ENCODE data around the gene LRRC4C. TPM values are rescaled to one million over a fixed set of nuclear protein-coding genes. Genes with fewer than 3 reads are reported as not detected.

Gene LRRC4C
- total RNA-seq, 1 experiment from 2014 or later: 0.13 TPM

DNA sequence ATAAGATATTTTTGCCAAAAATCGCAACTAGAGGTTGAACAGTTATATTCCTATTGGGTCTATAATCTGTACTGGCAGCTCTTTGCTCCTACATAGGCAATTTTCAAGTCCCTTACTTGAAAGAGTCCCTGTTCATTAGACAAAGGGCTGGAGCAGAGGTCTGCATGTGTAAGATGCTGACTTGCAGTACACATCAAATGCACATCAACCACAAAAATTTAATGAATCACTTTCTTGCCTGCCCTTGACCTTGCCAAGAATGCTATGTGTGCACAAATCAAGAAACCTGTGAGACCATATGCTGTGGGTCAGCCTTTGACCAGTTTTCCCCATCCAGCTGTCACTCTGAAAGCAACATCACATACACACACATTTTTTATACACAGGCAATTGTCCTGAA lies 661.5 kb downstream of the LRRC4C start:
- Histone ChIP-seq H4K5ac (ENCODE audit: insufficient read length, low read depth, low read length) (no peak overlapping the region), H2AK5ac (ENCODE audit: insufficient read length, low read length) (no peak overlapping the region), H2BK15ac (ENCODE audit: low read depth, low read length) (no peak overlapping the region), H3K9me3 (ENCODE audit: control insufficient read depth, low read depth, low read length) (no peaks in the 10 kb centered on the region), H3K4me1 (ENCODE audit: insufficient read depth, low read length) (no peaks in the 10 kb centered on the region), H3K18ac (ENCODE audit: insufficient read length, low read depth, low read length) (no peak overlapping the region), H2BK20ac (ENCODE audit: low read depth, low read length, poor library complexity, severe bottlenecking) (no peak overlapping the region), H4K8ac (replicated peaks; ENCODE audit: insufficient read length, low read depth, low read length) (no peak overlapping the region), H2AFZ (ENCODE audit: low read length) (no peak overlapping the region), H2BK5ac (ENCODE audit: insufficient read length, low read length) (no peak overlapping the region), H4K20me1 (ENCODE audit: control insufficient read depth, insufficient read depth, insufficient read length) (no peaks in the 10 kb centered on the region), H4K91ac (ENCODE audit: insufficient read length, low read depth, low read length) (no peak overlapping the region), H2BK120ac (ENCODE audit: low read depth, low read length, poor library complexity, severe bottlenecking) (no peak overlapping the region), H3K27me3 (ENCODE audit: insufficient read depth, low read length) (no peaks in the 10 kb centered on the region), H3K56ac (ENCODE audit: insufficient read length, low read depth, low read length) (no peak overlapping the region), H3K4me2 (ENCODE audit: insufficient read depth, insufficient read length, low read length) (no peak overlapping the region), H3K4ac (ENCODE audit: low read depth, low read length) (no peak overlapping the region), H3K79me1 (ENCODE audit: insufficient read depth, low read depth, low read length, poor library complexity, severe bottlenecking) (no peaks in the 10 kb centered on the region), H3K23ac (ENCODE audit: insufficient read length, low read depth, low read length) (no peak overlapping the region), H3K23me2 (ENCODE audit: insufficient read length, low read depth, low read length, poor library complexity, severe bottlenecking) (no peaks in the 10 kb centered on the region), H3K27ac (ENCODE audit: insufficient read length, low read depth, low read length) (no peak overlapping the region), H2BK12ac (ENCODE audit: insufficient read length, low read depth, low read length) (no peak overlapping the region), H3K79me2 (ENCODE audit: insufficient read depth, low read length) (no peaks in the 10 kb centered on the region), H3T11ph (ENCODE audit: low read length) (no peak overlapping the region), H3K14ac (ENCODE audit: insufficient read depth, low read length) (no peak overlapping the region), H3K9ac (ENCODE audit: extremely low read depth, insufficient read length, low read length) (no peak overlapping the region)
- no peak for DNase-seq
- Mint-ChIP-seq H3K27ac (no peak overlapping the region), H3K36me3 (ENCODE audit: insufficient read depth in 1 of 3, low read depth in 3 of 3) (no peaks in the 10 kb centered on the region), H3K4me3 (no peak overlapping the region), H3K9me3 (no peaks in the 10 kb centered on the region), H3K4me1 (no peaks in the 10 kb centered on the region), H3K27me3 (ENCODE audit: low read depth) (no peaks in the 10 kb centered on the region; the same call in 1 of the 2 replicates)
- no CpG with 5 or more reads among the region's 1 CpG for WGBS (ENCODE audit: extremely low coverage, insufficient read length, low lambda C conversion rate)
- TF ChIP-seq, protein P1, sequence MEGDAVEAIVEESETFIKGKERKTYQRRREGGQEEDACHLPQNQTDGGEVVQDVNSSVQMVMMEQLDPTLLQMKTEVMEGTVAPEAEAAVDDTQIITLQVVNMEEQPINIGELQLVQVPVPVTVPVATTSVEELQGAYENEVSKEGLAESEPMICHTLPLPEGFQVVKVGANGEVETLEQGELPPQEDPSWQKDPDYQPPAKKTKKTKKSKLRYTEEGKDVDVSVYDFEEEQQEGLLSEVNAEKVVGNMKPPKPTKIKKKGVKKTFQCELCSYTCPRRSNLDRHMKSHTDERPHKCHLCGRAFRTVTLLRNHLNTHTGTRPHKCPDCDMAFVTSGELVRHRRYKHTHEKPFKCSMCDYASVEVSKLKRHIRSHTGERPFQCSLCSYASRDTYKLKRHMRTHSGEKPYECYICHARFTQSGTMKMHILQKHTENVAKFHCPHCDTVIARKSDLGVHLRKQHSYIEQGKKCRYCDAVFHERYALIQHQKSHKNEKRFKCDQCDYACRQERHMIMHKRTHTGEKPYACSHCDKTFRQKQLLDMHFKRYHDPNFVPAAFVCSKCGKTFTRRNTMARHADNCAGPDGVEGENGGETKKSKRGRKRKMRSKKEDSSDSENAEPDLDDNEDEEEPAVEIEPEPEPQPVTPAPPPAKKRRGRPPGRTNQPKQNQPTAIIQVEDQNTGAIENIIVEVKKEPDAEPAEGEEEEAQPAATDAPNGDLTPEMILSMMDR (conservative IDR thresholded peaks at IDR 0.05): no peak

All from H9 (cell line).